ENCODE results near the gene GPR15.
"Not testable (repeated sequence)": the region's sequence is repeated elsewhere in the genome, so short reads cannot be mapped to it uniquely, and the experiment has no call there.

The GPR15 gene

DNA sequence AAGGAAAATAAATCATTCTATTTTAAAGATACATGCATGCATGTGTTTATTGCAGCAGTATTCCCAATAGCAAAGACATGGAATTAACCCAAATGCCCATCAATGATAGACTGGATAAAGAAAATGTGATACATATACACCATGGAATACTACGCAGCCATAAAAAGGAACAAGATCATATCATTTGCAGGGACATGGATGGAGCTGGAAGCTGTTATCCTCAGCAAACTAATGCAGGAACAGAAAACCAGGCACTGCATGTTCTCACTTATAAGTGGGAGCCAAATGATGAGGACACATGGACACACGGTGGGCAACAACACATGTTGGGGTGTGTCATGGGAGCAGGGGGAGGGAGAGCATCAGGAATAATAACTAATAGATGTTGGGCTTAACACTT, 28.0 kb downstream of the GPR15 start:
- DNase-seq, result not testable (repeated sequence)

DNA sequence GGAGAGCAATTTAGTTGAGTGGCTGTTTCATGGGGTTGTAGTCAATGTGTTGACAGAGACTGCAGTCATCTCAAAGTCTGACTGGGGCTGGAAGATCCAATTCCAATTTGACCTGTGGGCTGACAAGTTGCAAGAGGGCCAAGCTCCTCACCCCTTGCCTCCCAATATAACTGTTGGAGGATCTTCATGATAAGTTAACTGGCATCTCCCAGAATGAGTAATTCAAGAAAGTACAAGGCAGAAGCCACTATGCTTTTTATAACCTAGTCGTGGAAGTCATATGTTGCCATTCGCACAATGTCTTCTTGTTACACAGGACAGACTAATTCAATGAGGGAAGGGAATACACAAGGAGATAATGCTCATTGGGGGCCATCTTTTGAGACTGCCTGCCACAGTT, 29.1 kb downstream of the GPR15 start:
- DNase-seq, result no peak

DNA sequence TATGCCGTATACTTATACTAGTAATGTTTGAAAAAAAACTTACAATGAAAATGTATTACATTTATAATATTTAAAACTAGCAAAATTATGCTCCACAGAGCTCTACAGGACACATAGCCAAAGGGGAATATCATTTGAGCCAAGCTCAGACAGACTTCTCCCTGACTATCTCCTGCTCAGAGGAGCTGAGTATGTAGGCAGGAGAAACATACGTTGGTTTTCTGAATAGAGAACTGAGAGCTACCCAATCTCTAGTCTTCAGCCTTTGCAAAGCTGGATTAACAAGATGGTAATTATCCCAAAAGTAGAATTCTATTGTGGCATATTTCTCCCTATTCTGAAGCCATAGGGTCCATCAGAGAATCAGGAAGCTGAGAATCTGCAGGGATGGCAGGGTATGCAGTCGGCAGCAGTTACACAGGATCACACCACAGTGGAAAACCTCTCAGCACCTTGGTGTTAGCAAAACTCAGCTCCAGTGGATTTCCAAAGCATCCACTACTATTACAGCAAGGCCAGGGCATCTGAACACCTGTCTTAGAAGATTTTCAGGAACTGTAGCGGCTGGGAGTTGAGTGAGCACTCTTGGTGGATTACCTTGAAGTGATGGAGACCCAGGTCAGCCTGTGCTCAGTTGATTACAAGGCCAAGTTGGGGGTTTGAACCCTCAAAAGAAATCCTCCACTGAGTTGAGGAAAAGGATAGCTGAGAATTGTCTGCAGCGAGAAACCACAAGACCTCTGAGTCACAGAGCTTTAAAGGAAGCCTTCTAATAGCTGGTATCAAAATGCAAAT, 30.1 kb downstream of the GPR15 start:
- no peak for DNase-seq

DNA sequence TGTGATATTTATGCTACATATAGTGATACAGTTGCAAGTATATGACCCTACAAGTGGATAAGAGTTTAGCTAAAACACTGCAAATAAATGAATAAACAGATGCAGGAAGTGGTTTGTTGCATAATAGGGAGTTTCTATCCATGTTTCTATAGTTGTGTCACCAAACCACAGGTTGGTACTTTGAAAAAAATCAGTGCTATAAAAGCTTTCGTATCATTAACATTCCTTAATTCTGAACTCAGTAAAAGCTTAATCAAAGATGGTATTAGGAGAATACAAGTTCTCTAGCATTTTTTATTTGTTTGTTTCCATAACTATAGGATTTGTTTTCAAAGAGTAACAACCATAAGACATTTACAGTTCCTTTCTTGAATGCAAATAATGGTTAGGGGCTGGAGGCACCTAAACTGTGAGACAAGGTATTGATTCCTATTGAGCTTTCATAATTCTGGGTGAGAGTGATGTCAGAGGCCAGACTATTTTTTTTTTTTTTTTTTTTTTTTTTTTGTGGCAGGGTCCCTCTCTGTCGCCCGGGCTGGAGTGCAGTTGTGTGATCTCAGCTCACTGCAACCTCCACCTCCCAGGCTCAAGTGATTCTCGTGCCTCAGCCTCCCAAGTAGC, 32.0 kb downstream of the GPR15 start:
- DNase-seq, result no peak

DNA sequence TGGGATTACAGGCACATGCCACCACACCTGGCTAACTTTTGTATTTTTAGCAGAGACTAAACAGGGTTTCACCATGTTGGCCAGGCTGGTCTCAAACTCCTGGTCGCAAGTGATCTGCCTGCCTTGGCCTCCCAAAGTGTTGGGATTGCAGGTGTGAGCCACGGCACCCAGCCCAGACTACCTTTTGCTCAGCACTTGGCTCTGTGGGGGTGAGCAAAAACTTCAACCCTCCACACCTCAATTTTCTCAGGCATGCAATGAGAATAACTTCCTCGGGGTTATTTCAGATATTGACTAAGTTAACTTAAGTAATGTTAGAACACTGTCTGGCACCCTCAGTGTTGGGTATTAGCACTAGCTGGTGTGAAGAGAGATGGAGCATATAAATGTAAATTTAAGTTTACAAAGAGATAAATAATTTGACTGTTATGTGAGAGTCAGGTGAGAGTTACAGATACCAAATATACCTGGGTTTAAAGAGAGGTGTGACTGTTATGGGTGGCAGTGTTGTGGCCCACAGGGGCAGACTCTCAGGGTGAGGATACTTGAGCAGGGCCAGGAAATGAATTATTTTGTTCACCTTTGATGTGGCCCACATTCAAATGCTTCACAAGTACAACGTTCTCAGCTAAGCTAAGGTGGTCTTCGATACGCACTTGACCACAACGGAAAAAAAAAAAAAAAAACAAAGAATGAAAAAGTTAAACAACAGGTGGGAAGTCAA, 32.7 kb downstream of the GPR15 start:
- no peak for DNase-seq

DNA sequence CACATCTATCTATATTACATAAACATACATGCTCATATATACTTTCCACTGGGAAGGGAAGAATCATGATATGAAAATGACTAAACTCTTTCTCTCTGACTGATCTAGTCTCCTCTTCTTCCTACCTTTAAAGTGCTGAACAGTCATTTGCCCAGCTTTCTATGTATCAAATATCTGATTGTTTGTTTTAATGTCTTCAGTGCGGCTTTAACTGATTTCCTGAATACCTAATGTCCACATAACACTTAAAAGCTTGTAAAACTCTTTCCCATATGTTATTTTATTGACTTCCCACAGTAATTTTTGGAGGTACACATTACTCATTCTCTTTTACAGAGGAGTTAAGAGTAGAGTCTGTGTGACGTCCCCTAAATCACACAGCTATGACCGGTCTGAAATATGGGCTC, 33.5 kb downstream of the GPR15 start:
- DNase-seq, result no peak

DNA sequence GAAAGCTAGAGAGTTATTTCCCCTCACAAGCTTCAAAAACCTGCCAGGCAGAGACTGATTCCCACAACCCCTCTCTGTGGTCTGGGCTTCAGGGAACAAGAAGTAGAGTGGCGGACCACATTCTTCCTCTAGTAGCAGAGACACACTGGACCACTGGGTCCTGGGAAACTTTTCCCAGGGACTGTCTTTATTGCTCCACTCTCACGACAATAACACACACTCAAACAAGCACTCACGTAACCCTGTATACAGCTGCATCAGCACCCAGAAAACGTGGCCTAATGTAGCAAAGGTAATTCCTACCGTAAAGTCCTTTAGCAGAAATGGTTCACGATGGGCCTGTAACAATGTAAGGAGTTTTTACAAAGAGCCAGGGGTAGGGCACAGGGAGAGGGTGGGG, 34.1 kb downstream of the GPR15 start:
- no peak for DNase-seq

DNA sequence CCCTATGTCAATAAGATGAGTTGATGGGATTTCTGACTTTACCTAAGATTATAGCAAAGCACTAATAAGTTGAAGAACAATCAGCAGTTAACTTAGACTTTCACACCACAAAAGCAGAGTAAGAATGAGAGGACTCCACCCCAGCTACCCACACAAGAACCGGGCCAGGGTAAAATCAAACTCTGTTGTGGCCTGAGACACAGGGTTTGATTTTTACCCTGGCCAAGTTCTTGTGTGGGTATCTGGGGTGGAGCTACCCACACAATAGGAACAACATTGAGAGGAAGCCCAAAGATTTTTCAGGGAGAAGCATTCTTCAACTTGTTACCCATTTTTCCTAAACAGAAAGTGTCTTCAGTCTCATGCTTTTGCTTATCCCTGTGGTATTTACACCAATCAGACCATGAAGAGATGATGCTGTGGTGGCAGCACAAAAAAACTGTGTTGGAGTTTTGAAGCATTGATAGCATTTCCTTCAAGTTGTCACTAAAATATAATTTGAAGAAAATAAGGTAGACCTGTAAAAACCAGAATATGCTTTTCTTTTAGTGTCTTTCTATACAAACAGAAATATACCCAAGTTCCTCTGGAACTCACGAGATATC, 36.0 kb downstream of the GPR15 start:
- no peak for DNase-seq

DNA sequence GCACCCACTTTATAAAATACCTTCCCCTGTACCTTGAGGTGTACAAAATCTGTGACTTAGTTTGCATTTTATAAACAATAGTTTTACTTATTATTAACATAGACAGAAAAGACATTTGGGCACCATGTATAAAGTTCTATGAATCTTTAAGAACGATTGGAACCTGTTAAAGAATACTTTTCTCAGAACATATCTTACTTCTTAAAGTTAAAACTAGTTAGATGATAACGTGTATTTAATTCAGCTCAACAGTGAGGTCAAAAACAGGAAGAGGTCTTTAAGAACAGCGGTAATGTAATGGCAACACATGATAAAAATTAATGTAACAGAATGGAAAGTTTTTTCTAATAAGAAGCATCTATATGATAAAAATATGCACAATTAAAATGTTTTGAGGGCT, 36.6 kb downstream of the GPR15 start:
- DNase-seq, result no peak

DNA sequence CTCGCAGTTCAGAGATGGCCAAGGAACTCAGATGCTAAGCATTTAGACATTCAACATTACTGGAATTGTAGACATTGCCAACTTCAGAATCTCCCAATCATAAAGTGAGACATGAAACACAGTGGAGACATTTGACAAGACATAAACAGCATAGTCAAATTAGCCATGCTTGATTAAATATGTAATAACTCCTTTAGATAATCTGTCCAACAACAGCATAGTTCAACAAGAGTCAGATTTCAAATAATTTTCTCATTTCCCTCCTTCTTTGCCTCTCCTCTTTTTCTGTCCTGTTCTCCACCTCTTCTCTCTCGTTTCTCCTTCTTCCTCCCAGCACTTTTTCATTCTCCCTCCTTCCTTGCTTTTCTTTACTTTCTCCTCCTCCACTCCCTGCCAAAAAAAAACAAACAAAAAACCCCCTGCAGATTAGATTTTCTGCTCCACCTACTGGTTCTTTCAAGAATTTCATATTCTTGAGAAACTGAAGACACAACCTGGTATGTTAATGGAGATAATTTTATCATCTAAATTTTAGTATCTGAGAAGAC, 41.5 kb downstream of the GPR15 start:
- DNase-seq, result peak; percentile 1

DNA sequence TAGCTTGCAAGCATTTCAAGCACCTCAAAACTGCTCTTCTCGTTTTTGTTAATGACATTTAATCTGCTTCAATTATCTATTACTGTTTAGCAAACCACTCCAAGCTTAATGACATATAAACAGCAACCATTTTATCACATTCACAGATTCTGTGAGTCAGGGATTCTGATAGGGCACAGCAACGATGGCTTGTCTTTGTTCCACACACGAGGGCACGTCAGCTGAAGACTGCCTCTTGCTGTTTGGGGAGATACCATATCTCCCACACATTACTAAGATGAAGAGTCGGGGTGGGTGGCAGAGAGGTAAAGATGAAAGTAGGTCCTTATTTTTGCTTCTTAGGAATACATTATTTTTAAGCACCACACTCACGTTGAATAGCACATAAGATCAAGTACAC, 42.4 kb downstream of the GPR15 start:
- peak; percentile 1 for DNase-seq

DNA sequence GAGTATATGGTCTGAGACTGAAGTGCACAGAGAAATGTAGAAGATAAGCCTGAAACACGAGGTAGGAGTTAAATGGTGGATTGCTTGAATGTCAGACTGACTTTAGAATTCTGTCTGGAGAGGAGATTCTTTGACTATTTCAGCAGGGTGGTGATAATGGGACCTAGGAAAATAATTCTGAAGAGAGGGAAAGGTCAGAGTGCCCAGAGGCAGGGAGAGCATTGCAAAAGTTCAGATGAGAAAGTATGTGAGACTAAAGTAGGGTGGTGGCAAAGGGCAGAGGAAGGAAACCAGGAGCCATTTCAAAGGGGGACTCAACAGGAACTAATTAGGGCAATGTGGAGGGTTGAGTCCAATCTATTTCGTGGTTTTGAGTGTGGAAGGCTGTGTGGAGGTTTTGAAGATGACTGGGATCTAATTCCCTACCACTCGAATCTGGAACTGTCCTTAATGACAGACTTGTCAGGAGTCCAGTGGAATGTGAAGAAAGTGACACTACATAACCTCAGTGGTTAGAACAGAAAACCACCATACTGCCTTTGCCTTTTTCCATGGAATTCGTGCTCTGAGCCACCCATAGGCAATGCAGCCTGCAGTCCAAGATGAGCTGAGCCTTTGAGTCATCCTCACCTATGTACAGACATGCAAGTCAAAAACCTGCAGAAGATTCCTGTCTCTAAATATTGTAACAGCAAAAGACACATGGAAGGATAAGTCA, 45.6 kb downstream of the GPR15 start:
- no peak for DNase-seq

DNA sequence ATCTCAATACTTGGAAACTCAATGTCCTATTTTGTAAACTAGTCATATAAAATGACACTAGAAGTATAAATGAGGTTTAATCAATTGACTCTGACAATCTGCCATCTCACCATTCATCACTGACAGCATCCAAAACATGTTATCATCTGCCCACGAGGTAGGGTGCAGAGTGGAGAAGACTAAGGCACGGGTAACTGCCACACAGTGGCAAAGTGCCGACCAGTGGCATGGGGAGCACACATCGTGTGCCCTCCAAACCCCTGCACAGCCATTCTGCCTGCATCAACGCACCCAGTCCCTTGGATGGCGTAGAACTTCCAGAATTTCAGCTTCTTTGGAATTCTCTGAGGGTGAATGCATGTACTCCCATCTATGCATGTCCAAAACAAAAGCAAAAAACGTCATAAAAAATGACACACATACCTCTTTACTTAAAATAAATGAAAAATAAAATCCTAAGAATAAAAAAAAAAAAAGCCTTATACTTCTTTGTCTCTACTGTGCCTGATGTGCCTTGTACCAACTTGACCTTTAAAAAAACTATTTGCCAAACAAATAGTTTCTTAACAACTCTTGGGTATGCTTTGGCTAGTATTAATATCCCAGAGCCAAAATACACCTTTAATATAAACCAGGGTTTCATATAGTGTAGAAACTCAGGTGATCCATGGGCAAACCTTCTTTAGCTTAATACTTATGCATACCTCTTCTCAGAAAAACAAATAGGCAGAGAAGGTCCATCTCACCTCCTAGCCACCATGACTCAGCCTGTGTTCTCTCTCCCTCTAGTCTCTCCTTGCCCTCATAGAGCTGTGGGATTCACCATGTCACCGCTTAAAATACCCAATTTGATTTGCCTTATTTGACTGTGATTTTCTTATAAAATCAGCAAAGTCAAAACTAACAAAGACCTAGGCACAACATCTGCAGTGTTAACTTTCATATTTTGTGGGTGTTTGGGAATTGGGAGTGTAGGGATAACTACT, 48.9 kb downstream of the GPR15 start:
- DNase-seq, result no peak

DNA sequence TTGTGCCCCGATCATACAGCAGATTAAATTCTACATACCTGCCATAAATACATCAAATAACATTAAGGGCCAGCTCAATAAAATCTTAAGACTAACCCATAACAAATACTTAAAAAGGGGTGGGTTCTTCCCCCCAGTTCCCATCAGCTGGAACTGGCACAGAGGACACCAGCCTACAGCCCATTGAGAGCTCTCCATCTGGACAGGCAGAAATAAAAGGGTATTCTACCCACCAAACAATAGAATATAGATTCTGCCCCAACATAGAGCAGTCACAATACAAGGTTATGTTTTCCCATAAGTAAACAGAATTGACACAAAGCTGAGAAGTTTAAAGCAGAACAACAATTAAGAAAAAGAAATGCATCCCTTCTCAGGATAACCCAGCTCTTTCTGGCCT, 49.7 kb downstream of the GPR15 start:
- DNase-seq, result no peak

DNA sequence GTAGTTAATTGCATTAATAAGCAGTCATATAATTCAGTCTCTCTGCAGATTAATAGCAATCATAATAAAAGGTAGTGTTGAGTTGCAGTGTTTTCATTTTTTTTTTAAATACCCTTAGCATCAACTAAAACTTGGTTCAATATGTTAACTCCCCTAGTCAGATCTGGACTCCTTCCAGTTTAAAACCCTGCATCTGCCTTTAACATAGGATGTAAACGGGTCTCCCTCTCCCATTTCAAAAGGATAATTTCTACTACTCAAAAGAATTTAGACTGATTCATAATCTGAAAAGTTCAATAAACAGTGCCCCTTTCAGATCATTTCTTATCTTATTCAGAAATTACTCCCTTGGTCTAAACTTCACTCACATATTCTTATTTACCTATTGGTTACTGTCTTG, 50.3 kb downstream of the GPR15 start:
- no peak for DNase-seq

DNA sequence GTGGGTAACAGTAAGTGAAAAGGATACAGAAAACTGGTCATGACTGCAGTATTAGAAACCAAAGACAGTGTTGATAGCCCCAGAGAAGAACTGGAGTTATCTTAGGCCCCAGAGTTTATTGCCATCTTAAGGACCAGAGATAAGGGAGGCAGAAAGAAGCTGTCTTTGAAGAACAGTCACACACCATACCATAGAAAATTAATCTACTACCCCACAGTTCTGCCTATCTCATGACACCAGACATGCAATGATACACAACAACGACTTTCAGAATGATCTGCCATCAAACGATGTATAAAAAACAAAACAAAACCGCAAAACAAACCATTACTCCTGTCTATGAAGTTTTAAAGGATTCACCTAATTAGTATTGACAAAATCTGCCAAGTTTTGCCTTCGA, 52.0 kb downstream of the GPR15 start:
- DNase-seq, result no peak

All from COR-L47 (cell line).